HG02759 (cell line): ENCODE data around the gene SUSD2.
"Not testable (repeated sequence)": the region's sequence is repeated elsewhere in the genome, so short reads cannot be mapped to it uniquely, and the experiment has no call there.

Experiments used
- ATAC-seq: cut with Tn5 transposase; IDR thresholded peaks from one replicate; pipeline ENCODE4 v1.9.1; 2021; ENCODE audit warnings: mild to moderate bottlenecking, moderate library complexity; ENCODE audit not compliant: unreplicated experiment

Gene SUSD2, protein sequence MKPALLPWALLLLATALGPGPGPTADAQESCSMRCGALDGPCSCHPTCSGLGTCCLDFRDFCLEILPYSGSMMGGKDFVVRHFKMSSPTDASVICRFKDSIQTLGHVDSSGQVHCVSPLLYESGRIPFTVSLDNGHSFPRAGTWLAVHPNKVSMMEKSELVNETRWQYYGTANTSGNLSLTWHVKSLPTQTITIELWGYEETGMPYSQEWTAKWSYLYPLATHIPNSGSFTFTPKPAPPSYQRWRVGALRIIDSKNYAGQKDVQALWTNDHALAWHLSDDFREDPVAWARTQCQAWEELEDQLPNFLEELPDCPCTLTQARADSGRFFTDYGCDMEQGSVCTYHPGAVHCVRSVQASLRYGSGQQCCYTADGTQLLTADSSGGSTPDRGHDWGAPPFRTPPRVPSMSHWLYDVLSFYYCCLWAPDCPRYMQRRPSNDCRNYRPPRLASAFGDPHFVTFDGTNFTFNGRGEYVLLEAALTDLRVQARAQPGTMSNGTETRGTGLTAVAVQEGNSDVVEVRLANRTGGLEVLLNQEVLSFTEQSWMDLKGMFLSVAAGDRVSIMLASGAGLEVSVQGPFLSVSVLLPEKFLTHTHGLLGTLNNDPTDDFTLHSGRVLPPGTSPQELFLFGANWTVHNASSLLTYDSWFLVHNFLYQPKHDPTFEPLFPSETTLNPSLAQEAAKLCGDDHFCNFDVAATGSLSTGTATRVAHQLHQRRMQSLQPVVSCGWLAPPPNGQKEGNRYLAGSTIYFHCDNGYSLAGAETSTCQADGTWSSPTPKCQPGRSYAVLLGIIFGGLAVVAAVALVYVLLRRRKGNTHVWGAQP

GRCh38 chr22:24181088-24181995, at the start of gene SUSD2:
Gene SUSD2, plus strand, starts transcription at chr22:24181487. Its CDS starts 33 bp downstream, at chr22:24181520.
- ATAC-seq = no peak

- ATAC-seq = no peak
These were observed 47.9 kb upstream of the SUSD2 start for GRCh38 chr22:24133187-24133965.

DNA sequence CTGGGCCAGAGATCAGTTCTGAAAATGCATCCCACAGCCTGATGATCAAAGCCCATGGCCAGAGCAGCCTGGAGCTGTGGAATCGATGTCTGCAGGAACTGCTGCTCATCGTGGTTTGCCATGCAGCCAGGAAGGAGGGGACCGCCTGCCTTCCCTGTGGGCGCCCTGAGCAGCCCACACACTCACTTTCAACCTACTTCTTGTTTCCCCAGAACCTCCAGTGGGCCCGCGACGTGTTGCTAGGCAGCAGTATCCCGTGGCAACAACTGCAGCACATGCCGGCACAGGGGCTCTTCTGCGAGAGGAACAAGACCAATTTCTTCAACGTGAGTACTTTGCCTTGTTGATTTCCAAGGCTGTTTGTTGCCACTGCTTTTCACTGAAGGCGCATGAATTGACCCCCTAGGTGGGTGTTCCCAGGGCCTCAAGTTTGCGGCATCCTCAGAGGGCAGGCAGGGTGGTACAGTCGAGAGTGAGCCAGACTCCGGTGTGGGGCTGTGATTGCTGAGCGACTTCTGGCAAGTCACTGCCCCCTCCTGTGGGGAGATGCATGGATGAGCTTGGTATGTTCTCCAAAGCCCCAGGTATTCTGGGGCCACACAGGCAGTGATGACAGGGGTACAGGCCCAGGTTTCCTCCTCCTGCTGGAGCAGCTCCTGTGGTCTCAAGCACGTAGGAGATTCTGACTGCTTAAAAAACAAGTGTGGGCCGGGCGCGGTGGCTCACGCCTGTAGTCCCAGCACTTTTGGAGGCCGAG, 47.0 kb upstream of the SUSD2 start:
- ATAC-seq = no peak

- not testable (repeated sequence) for ATAC-seq
These were observed 44.8 kb upstream of the SUSD2 start for GRCh38 chr22:24136533-24136932.

GRCh38 chr22:24137595-24137994, 43.7 kb upstream of the SUSD2 start:
- ATAC-seq = no peak

DNA sequence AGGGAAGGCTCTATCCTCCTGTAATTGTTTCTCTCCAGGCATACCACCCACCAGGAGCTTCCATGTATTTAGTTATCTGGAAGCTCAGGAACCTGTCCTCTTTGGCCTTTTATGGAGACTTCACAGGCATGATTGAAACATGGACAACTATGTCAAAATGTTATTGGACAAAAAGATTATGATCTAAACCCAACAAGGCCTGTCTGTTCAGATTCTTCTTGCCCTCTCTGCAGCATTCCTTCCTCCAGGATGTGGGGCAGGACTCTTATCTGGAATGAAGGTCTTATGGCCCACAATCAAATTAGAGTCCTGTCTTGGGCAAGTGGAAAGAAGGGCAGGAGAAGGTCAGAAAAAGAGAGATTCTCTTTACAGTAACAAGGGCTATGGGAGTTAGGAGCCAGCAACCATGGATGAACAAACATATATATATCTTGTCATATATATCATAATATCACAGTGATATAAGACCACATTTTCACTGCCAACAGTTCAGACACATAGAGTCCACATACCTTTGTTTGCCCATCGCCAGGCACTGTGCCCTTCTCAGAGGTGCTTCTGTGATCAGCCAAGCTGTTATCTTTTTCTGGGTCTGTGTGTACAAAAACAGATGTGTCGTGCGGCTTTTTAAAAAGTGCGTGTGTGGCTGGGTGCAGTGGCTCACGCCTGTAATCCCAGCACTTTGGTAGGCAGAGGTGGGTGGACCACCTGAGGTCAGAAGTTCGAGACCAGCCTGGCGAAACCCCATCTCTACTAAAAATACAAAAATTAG, 42.5 kb upstream of the SUSD2 start:
- no peak for ATAC-seq

DNA sequence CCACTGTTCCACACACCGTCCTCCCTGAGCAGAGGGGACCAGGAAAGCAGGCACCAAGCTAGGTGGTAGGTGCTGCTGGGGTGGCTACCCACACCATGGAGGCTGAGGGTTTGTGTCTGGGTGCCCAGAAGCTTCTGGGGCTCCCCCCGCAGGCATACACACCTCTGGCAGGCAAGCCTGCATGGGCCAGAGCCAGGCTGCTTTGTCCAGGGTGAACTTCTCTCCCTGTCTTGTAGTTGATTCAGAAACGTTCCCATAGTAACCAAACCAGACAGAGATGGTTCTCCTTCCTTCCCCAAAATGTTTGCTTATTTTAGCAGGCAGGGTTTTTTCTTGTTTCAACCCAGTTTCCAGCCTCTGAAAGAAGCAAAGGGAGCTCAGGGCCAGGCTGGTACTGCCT, 40.9 kb upstream of the SUSD2 start:
- ATAC-seq = no peak

DNA sequence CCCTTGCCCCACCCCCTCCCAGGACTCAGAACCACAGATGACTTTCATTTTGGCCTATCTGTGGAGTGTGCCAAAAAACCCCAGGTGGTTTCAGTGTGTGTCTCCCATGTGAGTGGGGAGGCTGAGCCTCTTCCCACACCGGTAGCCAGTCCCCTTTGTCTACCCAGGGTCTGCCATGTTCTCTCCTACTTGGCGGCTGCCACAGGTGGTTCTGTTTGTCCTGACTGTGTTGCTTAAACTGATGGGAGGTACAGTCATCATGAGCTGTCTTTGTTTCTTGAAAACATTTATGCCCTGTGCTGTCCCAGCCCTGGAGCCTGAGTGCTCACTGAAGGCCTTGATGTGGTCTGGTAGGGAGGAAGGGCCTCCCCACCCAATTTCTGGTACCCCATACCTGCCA, 39.7 kb upstream of the SUSD2 start:
- ATAC-seq = no peak

- ATAC-seq = no peak
These were observed 39.0 kb upstream of the SUSD2 start for GRCh38 chr22:24142241-24142640.

DNA sequence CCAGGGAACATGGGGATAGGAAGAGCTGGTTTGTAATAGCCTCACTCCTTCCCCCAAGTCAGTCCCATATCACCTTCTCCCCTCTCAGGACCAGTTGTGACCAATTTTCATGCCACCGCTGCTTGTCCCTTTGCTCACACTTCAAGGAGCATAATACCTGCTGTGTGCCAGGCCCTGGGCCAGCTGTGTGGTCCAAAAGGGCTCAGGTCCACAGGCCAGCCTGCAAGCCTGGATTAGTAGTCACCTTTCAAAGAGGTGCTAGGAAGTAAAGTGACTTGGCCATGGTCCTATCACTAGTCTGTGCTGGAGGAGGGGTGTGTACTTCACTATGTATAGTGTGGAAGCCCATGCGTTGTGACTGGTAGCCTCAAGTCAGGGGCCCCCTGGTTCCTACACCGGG, 38.5 kb upstream of the SUSD2 start:
- no peak for ATAC-seq

- ATAC-seq = no peak
These were observed 37.1 kb upstream of the SUSD2 start for GRCh38 chr22:24144056-24144777.

DNA sequence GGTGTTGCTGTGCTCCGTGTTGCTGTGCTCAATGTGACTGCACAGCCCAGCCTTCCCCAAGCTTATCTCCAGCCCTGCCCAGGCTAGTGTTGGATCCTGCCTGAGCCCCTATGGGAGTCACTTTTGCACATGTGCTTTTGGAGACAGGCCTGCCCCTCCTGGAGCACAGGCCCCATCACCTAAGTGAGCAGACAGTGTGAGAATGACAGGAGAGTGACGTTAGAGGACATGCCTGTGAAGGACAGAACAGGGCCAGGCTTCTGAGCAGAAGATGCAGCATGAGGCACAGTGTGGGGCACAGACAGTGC, 36.6 kb upstream of the SUSD2 start:
- ATAC-seq = no peak

GRCh38 chr22:24145446-24146193, 35.7 kb upstream of the SUSD2 start:
- ATAC-seq = no peak

DNA sequence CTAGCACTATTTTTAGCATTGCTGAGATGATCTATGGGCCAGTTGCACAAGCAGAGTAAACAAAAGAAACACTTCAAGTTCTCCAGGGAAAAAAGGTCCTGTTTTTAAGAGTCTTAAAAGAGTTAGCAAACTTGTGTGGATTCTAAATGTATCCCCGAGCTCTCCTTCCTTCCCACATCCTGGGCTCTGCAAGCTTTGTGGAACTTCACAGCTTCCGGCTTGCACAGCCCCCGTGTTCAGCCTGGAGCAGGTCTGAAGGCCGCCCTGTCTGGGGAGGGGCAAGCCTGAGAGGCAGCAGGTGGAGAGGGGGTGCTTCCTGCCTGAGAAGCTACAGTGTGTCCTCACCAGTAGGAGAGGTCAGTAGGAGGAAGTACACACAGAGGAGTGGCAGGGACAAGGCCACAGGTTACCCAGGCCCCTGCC, 35.1 kb upstream of the SUSD2 start:
- peak; percentile 77 for ATAC-seq

- ATAC-seq = no peak
These were observed 34.4 kb upstream of the SUSD2 start for GRCh38 chr22:24146791-24147353.

- no peak for ATAC-seq
These were observed 33.6 kb upstream of the SUSD2 start for GRCh38 chr22:24147666-24148065.
